Heart left ventricle (tissue), 16 donors: ENCODE measurements around the gene CDKN2B. TPM values are rescaled to one million over a fixed set of nuclear protein-coding genes. Genes with fewer than 3 reads are reported as not detected.

Experiments
- ATAC-seq, 4 donors: fragments of 200-7000 bp; cut with Tn5 transposase; one replicate each; pipeline ENCODE4 v1.9.1; 2020 to 2022; ENCODE audit warnings: moderate library complexity in 4 of 4, mild to moderate bottlenecking in 3 of 4, moderate number of reproducible peaks in 1 of 4
- DNase-seq, 5 donors: peaks; one replicate each; pipeline ENCODE4 v3.0.0-alpha.2; 2020
- H3K27ac ChIP-seq, 12 donors: fragments of 200-600 bp; sonication (generic) in 4 of 12; one replicate each; pipeline versions ENCODE4 v1.5.0 to v1.8.0; 2016 to 2022; ENCODE audit warnings: mild to moderate bottlenecking in 2 of 12
- H3K27me3 ChIP-seq, 9 donors: fragments of 200-600 bp; sonication (generic) in 2 of 9; one replicate each; pipeline versions ENCODE4 v1.5.1 to v1.8.0; 2016 to 2022; ENCODE audit warnings: mild to moderate bottlenecking in 3 of 9
- H3K36me3 ChIP-seq, 9 donors: fragments of 200-600 bp; sonication (generic) in 2 of 9; one replicate each; pipeline versions ENCODE4 v1.5.0 to v1.8.0; 2018 to 2022; ENCODE audit warnings: mild to moderate bottlenecking in 2 of 9
- H3K4me1 ChIP-seq, 12 donors: fragments of 200-600 bp; sonication (generic) in 4 of 12; one replicate each; pipeline versions ENCODE4 v1.5.0 to v1.8.0; 2016 to 2022; ENCODE audit warnings: mild to moderate bottlenecking in 3 of 12
- H3K4me3 ChIP-seq, 12 donors: fragments of 200-600 bp; sonication (generic) in 4 of 12; one replicate each; pipeline versions ENCODE4 v1.5.0 to v1.8.0; 2017 to 2022; ENCODE audit warnings: mild to moderate bottlenecking in 9 of 12, moderate library complexity in 4 of 12
- H3K9me3 ChIP-seq, 12 donors: fragments of 200-600 bp; sonication (generic) in 4 of 12; one replicate each; pipeline versions ENCODE4 v1.5.0 to v1.8.0; 2016 to 2022; ENCODE audit warnings: mild to moderate bottlenecking in 1 of 12
- POLR2A ChIP-seq, 2 donors: fragments of 450-650 bp; IDR thresholded peaks; one replicate each; pipeline ENCODE4 v1.6.1; 2017; ENCODE audit warnings: antibody characterized with exemption in 2 of 2, mild to moderate bottlenecking in 2 of 2, moderate library complexity in 2 of 2
- WGBS, 4 donors: extraction: QIAGEN DNeasy Blood & Tissue Kit in 2 of 4; methylation state at CpG; one replicate each; pipeline versions ENCODE4 v1.1.5 to v1.1.7; 2013 to 2018; 5-methylcytosine and 5-hydroxymethylcytosine counted together
- intact Hi-C, 10 donors: fragments of 100-400 bp; cut with DNase I; formaldehyde crosslinking; loops; one replicate each; pipeline versions ENCODE4 v1.11.1 to v1.14.2; 2022
- polyA plus RNA-seq, 2 donors: library from polyadenylated mRNA; stranded (reverse); fragments of 200-250 nt; gene quantifications; one replicate each; pipeline ENCODE4 v1.2.3, GENCODE V29; 2013
- total RNA-seq, 9 donors: library from RNA; depleted of rRNA in 2 of 9; stranded (reverse); fragments of >200 nt in 2 of 9; fragmentation: NEBNext Ultra II Directional in 3 of 9; extraction: Animal tissue kit (Norgen Biotek cat#: 25700) in 3 of 9; gene quantifications; one replicate each; pipeline versions ENCODE4 v1.1.0 to v1.2.4, GENCODE V29; 2016 to 2023
- TF ChIP-seq, protein P1 (sequence below), 12 donors: fragments of 200-600 bp; sonication (generic) in 4 of 12; IDR thresholded peaks; one replicate each; pipeline versions ENCODE4 v1.5.0 to v1.8.0; 2018 to 2022; ENCODE audit warnings: antibody characterized with exemption in 12 of 12, mild to moderate bottlenecking in 5 of 12
- donor health status: ischemic (EF 13 %, LVEDD 7.1; RV severe dilation, severe dysfunction).
- donor health status: healthy with polysubstance abuse.
- donor health status: DM: no; HTN: yes; CAD: no.
- donor health status: DM: no; HTN: no; CAD: no.
- donor health status: ischemic (EF 25% LVEDD 6.9; RV normal size, moderate dysfunction).
- donor health status: ischemic (EF 25% LVEDD 5.7; RV mildly dilated, moderate dysfunction).
- donor health status: healthy.
- donor health status: DM: yes; HTN: yes; CAD: no.
- donor health status: ischemic (EF 35%, LVEDD 5.7; RV mildly dilated, moderate dysfunction).
- donor health status: nonischemic (EF 11% LVEDD 7.7; RV severe dilation, severe dysfunction).
- donor health status: DM: yes; HTN: yes; CAD: no.
- donor health status: PGD.
- donor health status: ischemic (EF 29% LVEDD 5.4; RV normal size, mild dysfunction).
- donor health status: nonischemic (EF 23%, LVEDD 6.1; RV moderate dilation, normal function).

CDKN2B gene
- total and polyA plus RNA-seq, 11 donors = 0.88 to 4.8 (median 1.6) TPM

DNA sequence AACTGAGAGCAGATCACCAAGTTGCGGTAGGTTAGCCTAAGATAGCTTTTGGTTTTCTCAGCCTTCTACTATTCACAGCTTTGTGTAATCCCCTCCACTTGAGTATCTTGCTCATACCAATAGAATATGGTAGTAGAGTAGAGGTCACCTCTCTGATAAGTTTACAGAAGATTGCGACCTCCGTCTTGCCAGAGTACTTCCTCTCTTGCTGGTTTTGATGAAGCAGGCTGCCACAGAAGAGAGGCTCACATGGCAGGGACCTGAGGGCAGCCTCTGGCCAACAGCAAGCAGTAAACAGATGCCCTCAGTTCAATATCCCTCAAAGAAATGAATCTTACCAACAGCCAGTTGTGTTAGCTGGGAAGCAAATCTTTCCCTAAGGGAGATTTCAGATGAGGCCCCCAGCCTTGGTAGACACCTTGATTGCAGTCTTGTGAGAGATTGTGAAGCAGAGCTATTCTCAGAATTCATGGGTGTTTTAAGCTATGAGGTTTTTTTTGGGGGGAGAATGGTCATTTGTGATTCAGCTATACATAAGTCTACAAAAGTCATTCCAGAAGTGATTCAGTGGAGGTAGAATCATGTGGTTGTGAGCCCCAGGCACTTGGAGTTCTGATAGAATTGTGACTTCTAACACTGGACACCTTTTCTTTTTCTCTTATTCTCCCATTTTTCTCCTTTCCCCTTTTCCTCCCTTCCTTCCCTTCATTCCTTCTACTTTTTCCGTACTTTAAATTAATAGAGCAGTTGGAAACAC is 22.7 kb upstream of the CDKN2B start:
- intact Hi-C loops = loop anchor here in 3 of 10 donors (10.0 kb wide), 3 partner anchors 203 to 217 kb away; no protein-coding TSS in a partner anchor
- 67 to 77% (median 73%) methylated on average over 4 of the region's 4 CpGs for WGBS, 4 donors
- H3K4me3 ChIP-seq = no peak overlapping the region
- H3K27ac ChIP-seq = no peak overlapping the region
- no peaks in the 10 kb centered on the region for H3K9me3 ChIP-seq
- H3K36me3 ChIP-seq = no peaks in the 10 kb centered on the region
- H3K27me3 ChIP-seq = no peaks in the 10 kb centered on the region
- DNase-seq = no peak
- ATAC-seq = no peak
- TF ChIP-seq, protein P1, sequence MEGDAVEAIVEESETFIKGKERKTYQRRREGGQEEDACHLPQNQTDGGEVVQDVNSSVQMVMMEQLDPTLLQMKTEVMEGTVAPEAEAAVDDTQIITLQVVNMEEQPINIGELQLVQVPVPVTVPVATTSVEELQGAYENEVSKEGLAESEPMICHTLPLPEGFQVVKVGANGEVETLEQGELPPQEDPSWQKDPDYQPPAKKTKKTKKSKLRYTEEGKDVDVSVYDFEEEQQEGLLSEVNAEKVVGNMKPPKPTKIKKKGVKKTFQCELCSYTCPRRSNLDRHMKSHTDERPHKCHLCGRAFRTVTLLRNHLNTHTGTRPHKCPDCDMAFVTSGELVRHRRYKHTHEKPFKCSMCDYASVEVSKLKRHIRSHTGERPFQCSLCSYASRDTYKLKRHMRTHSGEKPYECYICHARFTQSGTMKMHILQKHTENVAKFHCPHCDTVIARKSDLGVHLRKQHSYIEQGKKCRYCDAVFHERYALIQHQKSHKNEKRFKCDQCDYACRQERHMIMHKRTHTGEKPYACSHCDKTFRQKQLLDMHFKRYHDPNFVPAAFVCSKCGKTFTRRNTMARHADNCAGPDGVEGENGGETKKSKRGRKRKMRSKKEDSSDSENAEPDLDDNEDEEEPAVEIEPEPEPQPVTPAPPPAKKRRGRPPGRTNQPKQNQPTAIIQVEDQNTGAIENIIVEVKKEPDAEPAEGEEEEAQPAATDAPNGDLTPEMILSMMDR (IDR thresholded peaks at IDR 0.05) = no peak
- no peak for TF ChIP-seq POLR2A (IDR thresholded peaks at IDR 0.05)
- peaks cover 0 to 9% (median 0%) of the 10 kb centered on the region in 12 donors for H3K4me1 ChIP-seq

DNA sequence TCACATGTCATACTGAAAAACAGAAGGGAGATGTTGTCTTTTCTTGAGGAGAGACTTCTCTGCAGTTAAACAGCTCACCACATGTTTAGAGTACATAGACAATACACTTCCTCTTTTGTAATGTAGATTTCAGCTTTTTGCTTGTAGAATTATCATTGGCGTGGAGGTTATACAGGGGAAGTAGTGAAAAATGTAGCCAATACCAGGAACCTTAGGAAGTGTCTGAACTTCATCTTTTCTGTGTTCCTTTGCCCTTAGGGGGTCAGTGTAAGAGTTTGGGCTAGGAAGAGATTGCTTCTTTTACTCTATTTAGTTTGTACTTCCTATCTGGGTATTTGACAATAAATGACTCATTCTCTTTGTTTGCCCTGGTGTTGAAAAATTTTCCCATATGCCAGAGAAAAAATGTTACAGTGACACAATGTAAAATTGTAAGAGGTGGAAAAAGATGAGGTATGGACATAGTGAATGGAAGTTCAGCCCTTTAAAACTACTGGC is 21.0 kb upstream of the CDKN2B start:
- DNase-seq (no peak), ATAC-seq (peak in 3 of 4 donors; percentile 16 to 74 (median 38))
- H3K27ac ChIP-seq = peak overlapping the region in 1 of 12 donors; percentile 1
- TF ChIP-seq POLR2A (IDR thresholded peaks at IDR 0.05) = no peak
- TF ChIP-seq, protein P1 (IDR thresholded peaks at IDR 0.05) = no peak
- no peak overlapping the region for H3K4me3 ChIP-seq
- 38 to 64% (median 43%) methylated on average over 1 of the region's 1 CpG for WGBS, 4 donors
- H3K4me1 ChIP-seq = peaks cover 0 to 9% (median 0%) of the 10 kb centered on the region in 12 donors
- no peaks in the 10 kb centered on the region for H3K36me3 ChIP-seq
- no peaks in the 10 kb centered on the region for H3K27me3 ChIP-seq
- H3K9me3 ChIP-seq = no peaks in the 10 kb centered on the region
- intact Hi-C loops = loop anchor here in 3 of 10 donors (10.0 kb wide), 3 partner anchors 205 to 215 kb away; no protein-coding TSS in a partner anchor

DNA sequence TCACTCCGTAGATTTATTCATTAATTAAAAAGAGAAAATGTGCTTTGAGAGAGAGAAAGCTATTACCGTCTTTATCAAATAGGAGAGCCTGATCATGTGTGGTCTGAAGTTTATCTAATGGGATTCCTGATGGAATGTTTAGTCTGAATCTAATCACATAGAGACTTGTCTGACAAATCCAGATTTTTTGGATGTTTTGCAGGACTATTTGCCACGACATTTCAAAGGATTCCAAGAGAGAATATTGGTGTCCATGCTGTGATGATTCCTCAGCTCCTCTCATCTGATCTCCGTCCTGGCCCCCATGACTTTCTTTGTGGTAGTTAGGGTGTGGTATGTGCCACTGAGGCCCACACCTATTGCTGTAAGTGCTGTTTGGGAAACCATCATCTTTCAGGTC is 20.1 kb upstream of the CDKN2B start:
- ATAC-seq (no peak), DNase-seq (no peak)
- Histone ChIP-seq H3K27ac (no peak overlapping the region), H3K9me3 (no peaks in the 10 kb centered on the region), H3K36me3 (no peaks in the 10 kb centered on the region), H3K27me3 (no peaks in the 10 kb centered on the region), H3K4me1 (peaks cover 0 to 9% (median 0%) of the 10 kb centered on the region in 12 donors), H3K4me3 (no peak overlapping the region)
- WGBS, 4 donors = 56 to 74% (median 64%) methylated on average over 4 of the region's 4 CpGs
- intact Hi-C loops = no loop called here
- TF ChIP-seq, protein P1 (IDR thresholded peaks at IDR 0.05) = no peak
- TF ChIP-seq POLR2A (IDR thresholded peaks at IDR 0.05) = no peak

DNA sequence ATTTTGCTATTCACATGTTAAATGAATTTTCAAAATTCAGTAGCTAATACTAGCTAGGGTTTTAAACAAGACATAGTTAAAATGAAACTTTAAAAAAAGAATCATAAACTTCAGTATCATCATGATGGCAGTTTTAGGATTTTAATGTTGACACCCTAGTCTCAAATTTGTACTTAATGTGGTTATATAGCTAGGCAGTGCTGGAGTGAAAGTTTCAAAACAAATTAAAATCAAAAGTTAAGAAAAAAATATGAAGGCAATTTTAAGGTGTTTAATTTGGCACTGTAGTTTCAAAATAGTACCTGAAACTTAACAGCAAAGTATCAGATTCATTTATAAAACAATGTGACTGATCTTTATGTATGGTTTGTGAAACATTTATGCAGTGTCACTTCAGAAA is 19.3 kb upstream of the CDKN2B start:
- no peak for DNase-seq
- ATAC-seq = no peak
- intact Hi-C loops = no loop called here
- Histone ChIP-seq H3K9me3 (no peaks in the 10 kb centered on the region), H3K27me3 (no peaks in the 10 kb centered on the region), H3K4me1 (peaks cover 0 to 9% (median 0%) of the 10 kb centered on the region in 12 donors), H3K36me3 (no peaks in the 10 kb centered on the region), H3K27ac (no peak overlapping the region), H3K4me3 (no peak overlapping the region)
- no peak for TF ChIP-seq POLR2A (IDR thresholded peaks at IDR 0.05)
- TF ChIP-seq, protein P1 (IDR thresholded peaks at IDR 0.05) = no peak
